B cell (primary cell): ENCODE measurements around the gene ZNF618.

Experiments
- EZH2 ChIP-seq: IDR thresholded peaks from 2 replicates; pipeline ENCODE4 v1.6.1; 2012; ENCODE audit warnings: borderline replicate concordance, low read depth, mild to moderate bottlenecking, moderate library complexity, low read length; ENCODE audit not compliant: insufficient read depth, poor library complexity, severe bottlenecking
- TF ChIP-seq, protein P1 (sequence below): fragments of 200-600 bp; IDR thresholded peaks from one replicate; pipeline ENCODE4 v1.8.0; 2022; ENCODE audit warnings: antibody characterized with exemption, mild to moderate bottlenecking

DNA sequence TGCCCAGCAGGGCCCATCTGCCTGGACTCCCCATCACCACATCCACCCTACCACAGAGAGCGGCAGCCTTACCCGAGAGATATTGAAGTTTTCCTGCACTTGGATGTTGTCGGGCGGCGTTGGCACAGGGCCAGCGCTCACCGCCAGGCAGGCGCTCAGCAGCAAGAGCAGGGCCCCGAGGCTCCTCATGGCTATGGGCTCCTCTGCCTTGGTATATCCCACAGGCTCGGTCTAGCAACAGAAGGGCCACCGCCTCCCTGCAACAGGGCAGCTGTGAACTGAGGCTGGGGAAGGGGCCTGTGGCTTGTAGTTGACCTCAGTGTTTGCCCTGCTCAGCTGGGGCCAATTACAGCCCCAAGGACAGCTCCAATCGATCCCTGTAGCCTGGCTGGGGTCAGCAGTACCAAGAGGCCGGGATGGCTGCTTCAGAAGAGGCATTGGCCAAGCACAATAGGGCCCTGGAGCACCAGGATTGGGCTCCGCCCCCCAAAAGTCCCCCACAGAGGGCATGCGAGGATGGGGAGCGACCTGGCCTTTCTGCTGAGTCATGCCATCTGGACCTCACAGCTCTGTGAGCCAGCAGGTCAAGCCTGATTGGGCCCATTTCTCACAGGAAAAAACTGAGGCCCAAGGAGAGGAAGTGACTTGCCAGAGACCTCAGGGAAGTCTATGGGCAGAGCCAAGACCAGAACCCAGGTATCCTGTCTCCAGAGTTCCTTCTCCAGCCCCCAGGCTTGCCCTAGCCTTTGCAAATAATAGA lies 202.1 kb downstream of the ZNF618 start, which contains the start of gene AMBP:
- TF ChIP-seq, protein P1, sequence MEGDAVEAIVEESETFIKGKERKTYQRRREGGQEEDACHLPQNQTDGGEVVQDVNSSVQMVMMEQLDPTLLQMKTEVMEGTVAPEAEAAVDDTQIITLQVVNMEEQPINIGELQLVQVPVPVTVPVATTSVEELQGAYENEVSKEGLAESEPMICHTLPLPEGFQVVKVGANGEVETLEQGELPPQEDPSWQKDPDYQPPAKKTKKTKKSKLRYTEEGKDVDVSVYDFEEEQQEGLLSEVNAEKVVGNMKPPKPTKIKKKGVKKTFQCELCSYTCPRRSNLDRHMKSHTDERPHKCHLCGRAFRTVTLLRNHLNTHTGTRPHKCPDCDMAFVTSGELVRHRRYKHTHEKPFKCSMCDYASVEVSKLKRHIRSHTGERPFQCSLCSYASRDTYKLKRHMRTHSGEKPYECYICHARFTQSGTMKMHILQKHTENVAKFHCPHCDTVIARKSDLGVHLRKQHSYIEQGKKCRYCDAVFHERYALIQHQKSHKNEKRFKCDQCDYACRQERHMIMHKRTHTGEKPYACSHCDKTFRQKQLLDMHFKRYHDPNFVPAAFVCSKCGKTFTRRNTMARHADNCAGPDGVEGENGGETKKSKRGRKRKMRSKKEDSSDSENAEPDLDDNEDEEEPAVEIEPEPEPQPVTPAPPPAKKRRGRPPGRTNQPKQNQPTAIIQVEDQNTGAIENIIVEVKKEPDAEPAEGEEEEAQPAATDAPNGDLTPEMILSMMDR, result no peak
- no peak for TF ChIP-seq EZH2
